ENCODE measurements around the gene ANO10. TPM values are rescaled to one million over a fixed set of nuclear protein-coding genes. Genes with fewer than 3 reads are reported as not detected.

The ANO10 gene
- total RNA-seq, 1 experiment from 2014 or later, result 26.6 TPM

DNA sequence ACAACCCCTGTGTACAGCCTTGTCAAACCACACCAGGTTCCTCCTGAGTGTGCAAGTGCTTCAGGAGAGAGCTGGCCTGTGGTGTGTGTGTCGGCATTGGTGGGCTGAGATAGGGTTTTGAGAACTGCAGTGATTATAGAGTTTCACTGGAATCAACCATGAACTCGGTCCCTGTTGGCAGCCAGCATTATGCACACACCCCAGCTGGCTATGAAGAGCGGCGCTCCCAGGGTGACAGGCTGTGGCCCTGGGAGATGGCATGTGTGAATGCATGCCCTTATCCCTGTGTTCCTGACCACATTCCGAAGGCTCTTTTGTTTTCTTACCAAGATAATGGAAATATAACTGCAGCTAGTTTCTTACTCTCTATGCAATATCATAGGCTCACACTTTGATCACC lies 233.6 kb downstream of the ANO10 start:
- TF ChIP-seq SIN3A (IDR thresholded peaks at IDR 0.05; ENCODE audit: borderline replicate concordance, insufficient read depth, low read depth, low read length) (no peak), TCF7L2 (IDR thresholded peaks at IDR 0.05; ENCODE audit: low read depth, low read length) (no peak), REST (IDR thresholded peaks at IDR 0.05; ENCODE audit: insufficient read depth in 1 of 2, low read depth in 2 of 2, low read length in 1 of 2) (no peak), POLR2AphosphoS5 (IDR thresholded peaks at IDR 0.05; ENCODE audit: low read depth, low read length) (no peak)
- TF ChIP-seq, protein P1, sequence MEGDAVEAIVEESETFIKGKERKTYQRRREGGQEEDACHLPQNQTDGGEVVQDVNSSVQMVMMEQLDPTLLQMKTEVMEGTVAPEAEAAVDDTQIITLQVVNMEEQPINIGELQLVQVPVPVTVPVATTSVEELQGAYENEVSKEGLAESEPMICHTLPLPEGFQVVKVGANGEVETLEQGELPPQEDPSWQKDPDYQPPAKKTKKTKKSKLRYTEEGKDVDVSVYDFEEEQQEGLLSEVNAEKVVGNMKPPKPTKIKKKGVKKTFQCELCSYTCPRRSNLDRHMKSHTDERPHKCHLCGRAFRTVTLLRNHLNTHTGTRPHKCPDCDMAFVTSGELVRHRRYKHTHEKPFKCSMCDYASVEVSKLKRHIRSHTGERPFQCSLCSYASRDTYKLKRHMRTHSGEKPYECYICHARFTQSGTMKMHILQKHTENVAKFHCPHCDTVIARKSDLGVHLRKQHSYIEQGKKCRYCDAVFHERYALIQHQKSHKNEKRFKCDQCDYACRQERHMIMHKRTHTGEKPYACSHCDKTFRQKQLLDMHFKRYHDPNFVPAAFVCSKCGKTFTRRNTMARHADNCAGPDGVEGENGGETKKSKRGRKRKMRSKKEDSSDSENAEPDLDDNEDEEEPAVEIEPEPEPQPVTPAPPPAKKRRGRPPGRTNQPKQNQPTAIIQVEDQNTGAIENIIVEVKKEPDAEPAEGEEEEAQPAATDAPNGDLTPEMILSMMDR (IDR thresholded peaks at IDR 0.05), result no peak
- ATAC-seq, result no peak
- ChIA-PET POLR2A (no interaction called here), CTCF (no interaction called here)
- no peak for DNase-seq (ENCODE audit: low read depth, low spot score)
- Histone ChIP-seq H3K4me3 (ENCODE audit: low read depth in 2 of 2, low read length in 2 of 2) (no peak overlapping the region), H3K4me1 (ENCODE audit: control insufficient read depth, insufficient read depth, low read length) (no peaks in the 10 kb centered on the region), H3K27me3 (ENCODE audit: control insufficient read depth, insufficient read depth, low read length) (no peaks in the 10 kb centered on the region), H3K9me3 (ENCODE audit: control insufficient read depth, insufficient read depth, low read depth, low read length) (no peaks in the 10 kb centered on the region), H3K36me3 (ENCODE audit: control insufficient read depth, insufficient read depth, low read length) (no peaks in the 10 kb centered on the region), H3K27ac (ENCODE audit: low read length) (no peak overlapping the region)
- BruUV-seq (replicated peaks), result no TSS peak
- in situ Hi-C loops (cut with HindIII; ENCODE audit: low pct_unique_long_range_greater_than_20kb, low sequenced_read_pairs), result no loop called here
- intact Hi-C loops (cut with micrococcal nuclease; ENCODE audit: unreplicated experiment), result no loop called here

DNA sequence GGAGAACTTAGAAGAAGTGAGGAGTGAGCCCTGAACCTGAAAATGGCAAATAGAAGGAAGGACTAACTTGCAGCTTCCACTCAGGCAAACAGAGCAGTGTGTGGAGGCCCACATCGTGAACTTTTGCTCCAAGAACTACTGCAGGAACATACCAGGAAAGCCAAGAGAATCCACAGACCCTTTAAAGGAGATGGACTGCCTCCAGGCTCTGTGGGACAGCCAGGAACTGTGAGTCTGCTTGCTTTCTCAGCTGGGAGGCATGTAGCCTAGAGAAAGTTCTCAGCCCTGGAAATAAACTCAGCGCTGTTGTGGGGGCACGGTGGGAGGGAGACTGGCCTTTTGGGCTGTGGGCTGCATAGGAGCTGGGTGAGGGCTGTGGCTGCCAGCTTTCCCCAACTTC lies 242.5 kb downstream of the ANO10 start:
- Histone ChIP-seq H3K9me3 (ENCODE audit: control insufficient read depth, insufficient read depth, low read depth, low read length) (no peaks in the 10 kb centered on the region), H3K4me1 (ENCODE audit: control insufficient read depth, insufficient read depth, low read length) (no peaks in the 10 kb centered on the region), H3K27ac (ENCODE audit: low read length) (no peak overlapping the region), H3K4me3 (ENCODE audit: low read depth in 2 of 2, low read length in 2 of 2) (no peak overlapping the region), H3K27me3 (ENCODE audit: control insufficient read depth, insufficient read depth, low read length) (no peaks in the 10 kb centered on the region), H3K36me3 (ENCODE audit: control insufficient read depth, insufficient read depth, low read length) (no peaks in the 10 kb centered on the region)
- CTCF ChIA-PET, result no interaction called here
- ATAC-seq (no peak), DNase-seq (ENCODE audit: low read depth, low spot score) (no peak)
- no peak for TF ChIP-seq TCF7L2 (IDR thresholded peaks at IDR 0.05; ENCODE audit: low read depth, low read length)
- TF ChIP-seq, protein P1 (IDR thresholded peaks at IDR 0.05), result no peak
- TF ChIP-seq REST (IDR thresholded peaks at IDR 0.05; ENCODE audit: insufficient read depth in 1 of 2, low read depth in 2 of 2, low read length in 1 of 2), result no peak
- TF ChIP-seq POLR2AphosphoS5 (IDR thresholded peaks at IDR 0.05; ENCODE audit: low read depth, low read length), result no peak
- no peak for TF ChIP-seq SIN3A (IDR thresholded peaks at IDR 0.05; ENCODE audit: borderline replicate concordance, insufficient read depth, low read depth, low read length)
- in situ Hi-C loops (cut with HindIII; ENCODE audit: low pct_unique_long_range_greater_than_20kb, low sequenced_read_pairs), result no loop called here
- POLR2A ChIA-PET, result no interaction called here
- BruUV-seq (replicated peaks), result no TSS peak
- intact Hi-C loops (cut with micrococcal nuclease; ENCODE audit: unreplicated experiment), result no loop called here

Measured in Panc1 (cell line).